Measurements from ENCODE around the gene COX19. TPM values are rescaled to one million over a fixed set of nuclear protein-coding genes. Genes with fewer than 3 reads are reported as not detected.

COX19 gene
- polyA plus RNA-seq, 1 donor from 2014 or later: 16.0 TPM

- no peak for TF ChIP-seq MXI1 (conservative IDR thresholded peaks at IDR 0.05; ENCODE audit: poor library complexity, severe bottlenecking)
- no peak for TF ChIP-seq EP300 (conservative IDR thresholded peaks at IDR 0.05; ENCODE audit: poor library complexity, severe bottlenecking)
- no peak for TF ChIP-seq POLR2AphosphoS5 (IDR thresholded peaks at IDR 0.05)
- TF ChIP-seq CTCF (IDR thresholded peaks at IDR 0.05; ENCODE audit: poor library complexity, severe bottlenecking): no peak
- TF ChIP-seq EZH2 (IDR thresholded peaks at IDR 0.05; ENCODE audit: borderline replicate concordance, insufficient read depth, low read length, poor library complexity, severe bottlenecking): no peak
- no peak for TF ChIP-seq RAD21 (conservative IDR thresholded peaks at IDR 0.05)
- TF ChIP-seq SMC3 (conservative IDR thresholded peaks at IDR 0.05; ENCODE audit: poor library complexity): no peak
- TF ChIP-seq TAF1 (IDR thresholded peaks at IDR 0.05; ENCODE audit: low read depth): no peak
- H2AFZ ChIP-seq (ENCODE audit: low read depth, low read length): no peak overlapping the region
- H3K79me2 ChIP-seq (replicated peaks; ENCODE audit: insufficient read depth, low read length): no peaks in the 10 kb centered on the region
- no peaks in the 10 kb centered on the region for H4K20me1 ChIP-seq (ENCODE audit: insufficient read depth)
- H3K9me2 ChIP-seq (ENCODE audit: insufficient read depth, low read length): no peaks in the 10 kb centered on the region
- no peak overlapping the region for H3K4me2 ChIP-seq (ENCODE audit: low read length)
- no peak overlapping the region for H3K4me3 ChIP-seq (ENCODE audit: low read length)
- no peaks in the 10 kb centered on the region for H3K27me3 ChIP-seq (ENCODE audit: insufficient read depth, low read depth, low read length)
- H3K36me3 ChIP-seq (ENCODE audit: insufficient read depth, low read length): no peaks in the 10 kb centered on the region
- no peaks in the 10 kb centered on the region for H3K9me3 ChIP-seq (ENCODE audit: low read length)
- no peak overlapping the region for H3K9ac ChIP-seq (ENCODE audit: low read length)
- no peak overlapping the region for H3K27ac ChIP-seq (ENCODE audit: low read length)
- no peaks in the 10 kb centered on the region for H3F3A ChIP-seq (ENCODE audit: insufficient read depth, low read length, poor library complexity, severe bottlenecking)
Measured at GRCh38 chr7:923108-924041, 52.0 kb downstream of the COX19 start.

GRCh38 chr7:922334-923107, 52.8 kb downstream of the COX19 start:
- no peaks in the 10 kb centered on the region for H3K9me3 ChIP-seq (ENCODE audit: low read length)
- no peaks in the 10 kb centered on the region for H3K79me2 ChIP-seq (replicated peaks; ENCODE audit: insufficient read depth, low read length)
- no peak overlapping the region for H3K27ac ChIP-seq (ENCODE audit: low read length)
- H3F3A ChIP-seq (ENCODE audit: insufficient read depth, low read length, poor library complexity, severe bottlenecking): no peaks in the 10 kb centered on the region
- no peaks in the 10 kb centered on the region for H4K20me1 ChIP-seq (ENCODE audit: insufficient read depth)
- H3K4me2 ChIP-seq (ENCODE audit: low read length): no peak overlapping the region
- no peaks in the 10 kb centered on the region for H3K36me3 ChIP-seq (ENCODE audit: insufficient read depth, low read length)
- no peak overlapping the region for H2AFZ ChIP-seq (ENCODE audit: low read depth, low read length)
- H3K9me2 ChIP-seq (ENCODE audit: insufficient read depth, low read length): no peaks in the 10 kb centered on the region
- TF ChIP-seq SMC3 (conservative IDR thresholded peaks at IDR 0.05; ENCODE audit: poor library complexity) (no peak), REST (IDR thresholded peaks at IDR 0.05; ENCODE audit: borderline replicate concordance) (no peak), EP300 (conservative IDR thresholded peaks at IDR 0.05; ENCODE audit: poor library complexity, severe bottlenecking) (no peak), POLR2AphosphoS5 (IDR thresholded peaks at IDR 0.05) (no peak), TAF1 (IDR thresholded peaks at IDR 0.05; ENCODE audit: low read depth) (no peak), EZH2 (IDR thresholded peaks at IDR 0.05; ENCODE audit: borderline replicate concordance, insufficient read depth, low read length, poor library complexity, severe bottlenecking) (no peak), CTCF (IDR thresholded peaks at IDR 0.05; ENCODE audit: poor library complexity, severe bottlenecking) (no peak), MXI1 (conservative IDR thresholded peaks at IDR 0.05; ENCODE audit: poor library complexity, severe bottlenecking) (no peak), RAD21 (conservative IDR thresholded peaks at IDR 0.05) (no peak)
- no peak overlapping the region for H3K4me3 ChIP-seq (ENCODE audit: low read length)
- H3K9ac ChIP-seq (ENCODE audit: low read length): no peak overlapping the region
- H3K27me3 ChIP-seq (ENCODE audit: insufficient read depth, low read depth, low read length): no peaks in the 10 kb centered on the region

Measured in neural cell (in vitro differentiated cells).